WTC11 (cell line): ENCODE results near the gene MAST1. TPM values are rescaled to one million over a fixed set of nuclear protein-coding genes. Genes with fewer than 3 reads are reported as not detected.
A peak's percentile ranks its signal among the peaks of the same experiment; 100 is the strongest.

Experiments
- ATAC-seq: fragments of 200-7000 bp; cut with Tn5 transposase; 2 replicates; pipeline ENCODE4 v1.10.0; 2021; ENCODE audit warnings: mild to moderate bottlenecking, moderate library complexity
- CTCF ChIA-PET: fragments of 300-600 bp; sonication (Branson Sonifier 250); formaldehyde crosslinking; loops from one replicate; lab custom pipeline; 2021; ENCODE audit warnings: antibody characterized with exemption; lab: Charles Lee
- POLR2A ChIA-PET: fragments of 350-600 bp; sonication (Branson Sonifier 250); formaldehyde crosslinking; loops from one replicate; lab custom pipeline; 2021; ENCODE audit warnings: antibody characterized with exemption; lab: Charles Lee
- DNase-seq: peaks from one replicate; pipeline ENCODE4 v3.0.0; 2021; ENCODE audit warnings: low spot score
- H3K27ac Mint-ChIP-seq: 2 replicates; pipeline ENCODE4 v1.8.0; 2021; ENCODE audit warnings: mixed read lengths
- H3K27me3 Mint-ChIP-seq: 2 replicates; pipeline ENCODE4 v1.8.0; 2021; ENCODE audit warnings: low read depth, mild to moderate bottlenecking, moderate library complexity, mixed read lengths
- H3K36me3 Mint-ChIP-seq: 2 replicates; pipeline ENCODE4 v1.8.0; 2021; ENCODE audit warnings: mixed read lengths
- H3K4me1 Mint-ChIP-seq: 2 replicates; pipeline ENCODE4 v1.8.0; 2022; ENCODE audit warnings: mixed read lengths
- H3K4me3 Mint-ChIP-seq: 2 replicates; pipeline ENCODE4 v1.8.0; 2021; ENCODE audit warnings: mild to moderate bottlenecking, moderate library complexity, mixed read lengths
- H3K9me3 Mint-ChIP-seq: 2 replicates; pipeline ENCODE4 v1.8.0; 2021; ENCODE audit warnings: mixed read lengths
- ATF1 ChIP-seq: sonication (generic); formaldehyde crosslinking; IDR thresholded peaks from 2 replicates; pipeline ENCODE4 v1.8.1; 2023; ENCODE audit warnings: mild to moderate bottlenecking, moderate library complexity, missing genetic modification reagents
- CTCF ChIP-seq: fragments of 200-600 bp; IDR thresholded peaks from 2 replicates; pipeline ENCODE4 v1.8.0; 2022; ENCODE audit warnings: antibody characterized with exemption
- ELF4 ChIP-seq: sonication (generic); formaldehyde crosslinking; IDR thresholded peaks from 2 replicates; pipeline ENCODE4 v1.8.1; 2022; ENCODE audit warnings: low read depth, mild to moderate bottlenecking, moderate library complexity, missing genetic modification reagents
- HMGA2 ChIP-seq: fragments of 250-450 bp; sonication (Bioruptor Pico); IDR thresholded peaks from 2 replicates; pipeline ENCODE4 v1.4.0; 2021; ENCODE audit warnings: mild to moderate bottlenecking, moderate library complexity
- IRF2 ChIP-seq: sonication (generic); formaldehyde crosslinking; IDR thresholded peaks from 2 replicates; pipeline ENCODE4 v1.8.0; 2022; ENCODE audit warnings: low read depth, missing genetic modification reagents, borderline replicate concordance
- NR3C1 ChIP-seq: sonication (generic); formaldehyde crosslinking; conservative IDR thresholded peaks from 2 replicates; pipeline ENCODE4 v1.8.1; 2023; ENCODE audit warnings: low read depth, mild to moderate bottlenecking, missing genetic modification reagents
- RELA ChIP-seq: sonication (generic); formaldehyde crosslinking; IDR thresholded peaks from 2 replicates; pipeline ENCODE4 v1.8.1; 2022; ENCODE audit warnings: missing genetic modification reagents, mild to moderate bottlenecking, borderline replicate concordance
- RORB ChIP-seq: fragments of 250-450 bp; sonication (Bioruptor Pico); IDR thresholded peaks from 2 replicates; pipeline ENCODE4 v1.9.0; 2021; ENCODE audit warnings: mild to moderate bottlenecking
- SP1 ChIP-seq: sonication (generic); formaldehyde crosslinking; conservative IDR thresholded peaks from 2 replicates; pipeline ENCODE4 v1.8.1; 2022; ENCODE audit warnings: missing genetic modification reagents
- STAT6 ChIP-seq: sonication (generic); formaldehyde crosslinking; conservative IDR thresholded peaks from 2 replicates; pipeline ENCODE4 v1.8.1; 2023; ENCODE audit warnings: mild to moderate bottlenecking, low read depth, missing genetic modification reagents, moderate library complexity
- TEAD1 ChIP-seq: sonication (generic); formaldehyde crosslinking; IDR thresholded peaks from 2 replicates; pipeline ENCODE4 v1.8.0; 2022; ENCODE audit warnings: mild to moderate bottlenecking, missing genetic modification reagents
- ZNF232 ChIP-seq: sonication (generic); formaldehyde crosslinking; IDR thresholded peaks from 2 replicates; pipeline ENCODE4 v1.8.0; 2022; ENCODE audit warnings: mild to moderate bottlenecking, missing genetic modification reagents
- ZNF263 ChIP-seq: sonication (generic); formaldehyde crosslinking; IDR thresholded peaks from 2 replicates; pipeline ENCODE4 v1.8.1; 2022; ENCODE audit warnings: low read depth, mild to moderate bottlenecking, moderate library complexity, missing genetic modification reagents
- ZNF281 ChIP-seq: sonication (generic); formaldehyde crosslinking; IDR thresholded peaks from 2 replicates; pipeline ENCODE4 v1.8.0; 2023; ENCODE audit warnings: mild to moderate bottlenecking, missing genetic modification reagents
- ZNF416 ChIP-seq: fragments of 250-450 bp; sonication (Bioruptor Pico); IDR thresholded peaks from 2 replicates; pipeline ENCODE4 v1.9.0; 2021; ENCODE audit warnings: mild to moderate bottlenecking, inconsistent platforms
- total RNA-seq: library from RNA; stranded (reverse); gene quantifications from 3 replicates; pipeline ENCODE4 v1.2.3, GENCODE V29; 2021
- TF ChIP-seq, protein P1 (sequence below): sonication (generic); formaldehyde crosslinking; IDR thresholded peaks from 2 replicates; pipeline ENCODE4 v1.8.0; 2023; ENCODE audit warnings: missing genetic modification reagents
- TF ChIP-seq, protein P2 (sequence below): sonication (generic); formaldehyde crosslinking; IDR thresholded peaks from 2 replicates; pipeline ENCODE4 v1.8.1; 2023; ENCODE audit warnings: mild to moderate bottlenecking, moderate library complexity, missing genetic modification reagents
- TF ChIP-seq, protein P3 (sequence below): sonication (generic); formaldehyde crosslinking; IDR thresholded peaks from 2 replicates; pipeline ENCODE4 v1.8.0; 2022; ENCODE audit warnings: mild to moderate bottlenecking, missing genetic modification reagents

Gene MAST1
- total RNA-seq, 1 experiment from 2014 or later = 24.3 TPM

DNA sequence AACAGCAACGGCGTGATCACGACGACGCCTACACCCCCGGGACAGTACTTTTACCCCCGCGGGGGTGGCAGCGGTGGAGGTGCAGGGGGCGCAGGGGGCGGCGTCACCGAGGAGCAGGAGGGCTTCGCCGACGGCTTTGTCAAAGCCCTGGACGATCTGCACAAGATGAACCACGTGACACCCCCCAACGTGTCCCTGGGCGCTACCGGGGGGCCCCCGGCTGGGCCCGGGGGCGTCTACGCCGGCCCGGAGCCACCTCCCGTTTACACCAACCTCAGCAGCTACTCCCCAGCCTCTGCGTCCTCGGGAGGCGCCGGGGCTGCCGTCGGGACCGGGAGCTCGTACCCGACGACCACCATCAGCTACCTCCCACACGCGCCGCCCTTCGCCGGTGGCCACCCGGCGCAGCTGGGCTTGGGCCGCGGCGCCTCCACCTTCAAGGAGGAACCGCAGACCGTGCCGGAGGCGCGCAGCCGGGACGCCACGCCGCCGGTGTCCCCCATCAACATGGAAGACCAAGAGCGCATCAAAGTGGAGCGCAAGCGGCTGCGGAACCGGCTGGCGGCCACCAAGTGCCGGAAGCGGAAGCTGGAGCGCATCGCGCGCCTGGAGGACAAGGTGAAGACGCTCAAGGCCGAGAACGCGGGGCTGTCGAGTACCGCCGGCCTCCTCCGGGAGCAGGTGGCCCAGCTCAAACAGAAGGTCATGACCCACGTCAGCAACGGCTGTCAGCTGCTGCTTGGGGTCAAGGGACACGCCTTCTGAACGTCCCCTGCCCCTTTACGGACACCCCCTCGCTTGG, 46.1 kb upstream of the MAST1 start (continued):
- TF ChIP-seq, protein P1, sequence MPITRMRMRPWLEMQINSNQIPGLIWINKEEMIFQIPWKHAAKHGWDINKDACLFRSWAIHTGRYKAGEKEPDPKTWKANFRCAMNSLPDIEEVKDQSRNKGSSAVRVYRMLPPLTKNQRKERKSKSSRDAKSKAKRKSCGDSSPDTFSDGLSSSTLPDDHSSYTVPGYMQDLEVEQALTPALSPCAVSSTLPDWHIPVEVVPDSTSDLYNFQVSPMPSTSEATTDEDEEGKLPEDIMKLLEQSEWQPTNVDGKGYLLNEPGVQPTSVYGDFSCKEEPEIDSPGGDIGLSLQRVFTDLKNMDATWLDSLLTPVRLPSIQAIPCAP (CRISPR knock-in tag) = no peak
- TF ChIP-seq ELF4 (CRISPR knock-in tag) (no peak), RELA (peak; percentile 53), ATF1 (no peak), ZNF263 (CRISPR knock-in tag) (0 out of 2 replicates have a peak, but pooled peaks have one; percentile 24), SP1 (CRISPR knock-in tag) (no peak), IRF2 (CRISPR knock-in tag) (no peak), STAT6 (CRISPR knock-in tag) (no peak)

DNA sequence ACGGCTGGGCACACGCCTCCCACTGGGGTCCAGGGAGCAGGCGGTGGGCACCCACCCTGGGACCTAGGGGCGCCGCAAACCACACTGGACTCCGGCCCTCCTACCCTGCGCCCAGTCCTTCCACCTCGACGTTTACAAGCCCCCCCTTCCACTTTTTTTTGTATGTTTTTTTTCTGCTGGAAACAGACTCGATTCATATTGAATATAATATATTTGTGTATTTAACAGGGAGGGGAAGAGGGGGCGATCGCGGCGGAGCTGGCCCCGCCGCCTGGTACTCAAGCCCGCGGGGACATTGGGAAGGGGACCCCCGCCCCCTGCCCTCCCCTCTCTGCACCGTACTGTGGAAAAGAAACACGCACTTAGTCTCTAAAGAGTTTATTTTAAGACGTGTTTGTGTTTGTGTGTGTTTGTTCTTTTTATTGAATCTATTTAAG, 45.4 kb upstream of the MAST1 start:
- no peak for DNase-seq
- no peak overlapping the region for H3K27ac Mint-ChIP-seq
- TF ChIP-seq, protein P2, sequence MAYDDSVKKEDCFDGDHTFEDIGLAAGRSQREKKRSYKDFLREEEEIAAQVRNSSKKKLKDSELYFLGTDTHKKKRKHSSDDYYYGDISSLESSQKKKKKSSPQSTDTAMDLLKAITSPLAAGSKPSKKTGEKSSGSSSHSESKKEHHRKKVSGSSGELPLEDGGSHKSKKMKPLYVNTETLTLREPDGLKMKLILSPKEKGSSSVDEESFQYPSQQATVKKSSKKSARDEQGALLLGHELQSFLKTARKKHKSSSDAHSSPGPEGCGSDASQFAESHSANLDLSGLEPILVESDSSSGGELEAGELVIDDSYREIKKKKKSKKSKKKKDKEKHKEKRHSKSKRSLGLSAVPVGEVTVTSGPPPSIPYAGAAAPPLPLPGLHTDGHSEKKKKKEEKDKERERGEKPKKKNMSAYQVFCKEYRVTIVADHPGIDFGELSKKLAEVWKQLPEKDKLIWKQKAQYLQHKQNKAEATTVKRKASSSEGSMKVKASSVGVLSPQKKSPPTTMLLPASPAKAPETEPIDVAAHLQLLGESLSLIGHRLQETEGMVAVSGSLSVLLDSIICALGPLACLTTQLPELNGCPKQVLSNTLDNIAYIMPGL (CRISPR knock-in tag) = 0 out of 2 replicates have a peak, but pooled peaks have one; percentile 5
- TF ChIP-seq CTCF (no peak), HMGA2 (CRISPR knock-in tag) (no peak)
- ATAC-seq = no peak
- POLR2A ChIA-PET = interaction anchor here (0.6 to 3.1 kb wide), 15 partner anchors 9 to 112 kb away, joined by 3 to 29 read pairs (median 4); partner anchors contain the start of genes HOOK2, PRDX2, RNASEH2A and THSD8
- H3K4me3 Mint-ChIP-seq = peak overlapping the region; percentile 84
- peaks cover 32% of the 10 kb centered on the region for H3K27me3 Mint-ChIP-seq
- CTCF ChIA-PET = interaction anchor here (0.6 to 14.0 kb wide), 17 partner anchors 8 to 173 kb away, joined by 3 to 341 read pairs (median 5); partner anchors contain the start of genes HOOK2, PRDX2, RNASEH2A and THSD8
- peaks cover 39% of the 10 kb centered on the region for H3K4me1 Mint-ChIP-seq
- H3K9me3 Mint-ChIP-seq = no peaks in the 10 kb centered on the region
- peaks cover 5% of the 10 kb centered on the region for H3K36me3 Mint-ChIP-seq

GRCh38 chr19:12793290-12794195, 44.8 kb upstream of the MAST1 start:
- Mint-ChIP-seq H3K36me3 (peaks cover 7% of the 10 kb centered on the region), H3K9me3 (no peaks in the 10 kb centered on the region), H3K27me3 (peaks cover 32% of the 10 kb centered on the region), H3K4me3 (peak overlapping the region; percentile 84), H3K4me1 (peaks cover 34% of the 10 kb centered on the region), H3K27ac (peak overlapping the region; percentile 93)
- POLR2A ChIA-PET = interaction anchor here (0.7 to 3.1 kb wide), 9 partner anchors 9 to 112 kb away, joined by 3 to 29 read pairs (median 4); partner anchors contain the start of genes HOOK2 and RNASEH2A
- DNase-seq (peak; percentile 91), ATAC-seq (peak; percentile 18)
- CTCF ChIA-PET = interaction anchor here (0.6 to 14.0 kb wide), 15 partner anchors 8 to 162 kb away, joined by 3 to 341 read pairs (median 10); partner anchors contain the start of genes HOOK2, PRDX2, RNASEH2A and THSD8
- 0 out of 2 replicates have a peak, but pooled peaks have one; percentile 51 for TF ChIP-seq ZNF281 (CRISPR knock-in tag)
- TF ChIP-seq TEAD1 (CRISPR knock-in tag) = no peak
- 0 out of 2 replicates have a peak, but pooled peaks have one; percentile 37 for TF ChIP-seq ATF1
- no peak for TF ChIP-seq ZNF416
- TF ChIP-seq, protein P3, sequence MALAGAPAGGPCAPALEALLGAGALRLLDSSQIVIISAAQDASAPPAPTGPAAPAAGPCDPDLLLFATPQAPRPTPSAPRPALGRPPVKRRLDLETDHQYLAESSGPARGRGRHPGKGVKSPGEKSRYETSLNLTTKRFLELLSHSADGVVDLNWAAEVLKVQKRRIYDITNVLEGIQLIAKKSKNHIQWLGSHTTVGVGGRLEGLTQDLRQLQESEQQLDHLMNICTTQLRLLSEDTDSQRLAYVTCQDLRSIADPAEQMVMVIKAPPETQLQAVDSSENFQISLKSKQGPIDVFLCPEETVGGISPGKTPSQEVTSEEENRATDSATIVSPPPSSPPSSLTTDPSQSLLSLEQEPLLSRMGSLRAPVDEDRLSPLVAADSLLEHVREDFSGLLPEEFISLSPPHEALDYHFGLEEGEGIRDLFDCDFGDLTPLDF (CRISPR knock-in tag) = 0 out of 2 replicates have a peak, but pooled peaks have one; percentile 44
- no peak for TF ChIP-seq RORB (CRISPR knock-in tag)
- TF ChIP-seq ZNF232 (CRISPR knock-in tag) = no peak
- TF ChIP-seq NR3C1 = no peak
